Sigmoid colon (tissue), 7 donors: ENCODE results near the gene AGPAT1. TPM values are rescaled to one million over a fixed set of nuclear protein-coding genes. Genes with fewer than 3 reads are reported as not detected.

Source experiments
- DNase-seq: peaks from one replicate; pipeline ENCODE4 v3.0.0-alpha.2; 2019
- H3K27ac ChIP-seq, 4 donors: fragments of 200-600 bp; sonication (generic); one replicate each; pipeline ENCODE4 v1.5.1; 2016 to 2019; ENCODE audit warnings: mild to moderate bottlenecking in 1 of 4
- H3K27me3 ChIP-seq, 3 donors: fragments of 200-600 bp; sonication (generic); one replicate each; pipeline ENCODE4 v1.5.1; 2019; ENCODE audit warnings: mild to moderate bottlenecking in 1 of 3
- H3K36me3 ChIP-seq, 4 donors: fragments of 200-600 bp; sonication (generic); one replicate each; pipeline ENCODE4 v1.5.1; 2016 to 2019
- H3K4me1 ChIP-seq, 4 donors: fragments of 200-600 bp; sonication (generic); one replicate each; pipeline ENCODE4 v1.5.1; 2017 to 2019
- H3K4me3 ChIP-seq, 4 donors: fragments of 200-600 bp; sonication (generic); one replicate each; pipeline ENCODE4 v1.5.1; 2017 to 2019; ENCODE audit warnings: mild to moderate bottlenecking in 2 of 4, moderate library complexity in 1 of 4
- H3K9me3 ChIP-seq, 4 donors: fragments of 200-600 bp in 3 of 4; sonication (generic) in 3 of 4; one replicate each; pipeline versions ENCODE4 v1.5.1 to v1.6.1; 2013 to 2019
- EP300 ChIP-seq, 4 donors: sonication (generic); formaldehyde crosslinking; IDR thresholded peaks; one replicate each; pipeline ENCODE4 v1.6.1; 2017; ENCODE audit warnings: antibody characterized with exemption in 4 of 4
- POLR2A ChIP-seq, 2 donors: fragments of 450-650 bp; IDR thresholded peaks; one replicate each; pipeline ENCODE4 v1.6.1; 2016; ENCODE audit warnings: antibody characterized with exemption in 2 of 2, mild to moderate bottlenecking in 2 of 2, moderate library complexity in 2 of 2
- POLR2AphosphoS5 ChIP-seq, 4 donors: sonication (generic); formaldehyde crosslinking; IDR thresholded peaks; one replicate each; pipeline ENCODE4 v1.6.1; 2017; ENCODE audit warnings: antibody characterized with exemption in 4 of 4
- WGBS, 2 donors: extraction: QIAGEN DNeasy Blood & Tissue Kit; methylation state at CpG; one replicate each; pipeline ENCODE4 v1.1.7; 2013; 5-methylcytosine and 5-hydroxymethylcytosine counted together
- intact Hi-C: fragments of 100-400 bp; cut with DNase I; formaldehyde crosslinking; loops from one replicate; pipeline ENCODE4 v1.15.1; 2023
- polyA plus RNA-seq, 3 donors: library from polyadenylated mRNA; stranded (reverse); fragments of 200-250 nt; gene quantifications; one replicate each; pipeline ENCODE4 v1.2.3, GENCODE V29; 2013
- total RNA-seq, 4 donors: library from RNA; depleted of rRNA; stranded (reverse); fragments of >200 nt; gene quantifications; one replicate each; pipeline ENCODE4 v1.1.0, GENCODE V29; 2016
- TF ChIP-seq, protein P1 (sequence below), 4 experiments: fragments of 450-650 bp in 3 of 4; fragments of 200-600 bp in 1 of 4; IDR thresholded peaks; one replicate each; pipeline ENCODE4 v1.5.1; 2016 to 2019; ENCODE audit warnings: antibody characterized with exemption in 4 of 4, mild to moderate bottlenecking in 3 of 4, moderate library complexity in 2 of 4
- donor health status: healthy with polysubstance abuse.
- donor health status: Bipolar disorder and iron deficiency.
- donor health status: healthy.

The AGPAT1 gene
- total and polyA plus RNA-seq, 7 donors, result 32.4 to 54.2 (median 37.9) TPM

GRCh38 chr6:32210191-32210601 lies 34.3 kb upstream of the AGPAT1 start:
- DNase-seq, result peak; percentile 24
- intact Hi-C loops, result no loop called here
- no peak for TF ChIP-seq POLR2AphosphoS5 (IDR thresholded peaks at IDR 0.05)
- no peak for TF ChIP-seq POLR2A (IDR thresholded peaks at IDR 0.05)
- TF ChIP-seq, protein P1, sequence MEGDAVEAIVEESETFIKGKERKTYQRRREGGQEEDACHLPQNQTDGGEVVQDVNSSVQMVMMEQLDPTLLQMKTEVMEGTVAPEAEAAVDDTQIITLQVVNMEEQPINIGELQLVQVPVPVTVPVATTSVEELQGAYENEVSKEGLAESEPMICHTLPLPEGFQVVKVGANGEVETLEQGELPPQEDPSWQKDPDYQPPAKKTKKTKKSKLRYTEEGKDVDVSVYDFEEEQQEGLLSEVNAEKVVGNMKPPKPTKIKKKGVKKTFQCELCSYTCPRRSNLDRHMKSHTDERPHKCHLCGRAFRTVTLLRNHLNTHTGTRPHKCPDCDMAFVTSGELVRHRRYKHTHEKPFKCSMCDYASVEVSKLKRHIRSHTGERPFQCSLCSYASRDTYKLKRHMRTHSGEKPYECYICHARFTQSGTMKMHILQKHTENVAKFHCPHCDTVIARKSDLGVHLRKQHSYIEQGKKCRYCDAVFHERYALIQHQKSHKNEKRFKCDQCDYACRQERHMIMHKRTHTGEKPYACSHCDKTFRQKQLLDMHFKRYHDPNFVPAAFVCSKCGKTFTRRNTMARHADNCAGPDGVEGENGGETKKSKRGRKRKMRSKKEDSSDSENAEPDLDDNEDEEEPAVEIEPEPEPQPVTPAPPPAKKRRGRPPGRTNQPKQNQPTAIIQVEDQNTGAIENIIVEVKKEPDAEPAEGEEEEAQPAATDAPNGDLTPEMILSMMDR (IDR thresholded peaks at IDR 0.05), result no peak
- TF ChIP-seq EP300 (IDR thresholded peaks at IDR 0.05), result no peak
- Histone ChIP-seq H3K4me1 (no peaks in the 10 kb centered on the region), H3K36me3 (no peaks in the 10 kb centered on the region), H3K4me3 (no peak overlapping the region), H3K9me3 (no peaks in the 10 kb centered on the region), H3K27me3 (no peaks in the 10 kb centered on the region), H3K27ac (no peak overlapping the region)
- 79 to 86% methylated on average over 5 of the region's 5 CpGs for WGBS, 2 donors

- intact Hi-C loops, result no loop called here
- no peaks in the 10 kb centered on the region for H3K9me3 ChIP-seq
- DNase-seq, result no peak
- H3K4me3 ChIP-seq, result no peak overlapping the region
- 74 to 85% methylated on average over 1 of the region's 1 CpG for WGBS, 2 donors
- TF ChIP-seq POLR2A (IDR thresholded peaks at IDR 0.05), result no peak
- no peak for TF ChIP-seq EP300 (IDR thresholded peaks at IDR 0.05)
- no peak for TF ChIP-seq POLR2AphosphoS5 (IDR thresholded peaks at IDR 0.05)
- TF ChIP-seq, protein P1 (IDR thresholded peaks at IDR 0.05), result no peak
- H3K4me1 ChIP-seq, result no peaks in the 10 kb centered on the region
- H3K36me3 ChIP-seq, result no peaks in the 10 kb centered on the region
- H3K27ac ChIP-seq, result no peak overlapping the region
- H3K27me3 ChIP-seq, result no peaks in the 10 kb centered on the region
Measured at GRCh38 chr6:32208996-32209395, 33.1 kb upstream of the AGPAT1 start.

- 89 to 94% methylated on average over 3 of the region's 3 CpGs for WGBS, 2 donors
- intact Hi-C loops, result no loop called here
- no peaks in the 10 kb centered on the region for H3K9me3 ChIP-seq
- no peak overlapping the region for H3K4me3 ChIP-seq
- no peaks in the 10 kb centered on the region for H3K4me1 ChIP-seq
- no peak for TF ChIP-seq POLR2AphosphoS5 (IDR thresholded peaks at IDR 0.05)
- TF ChIP-seq, protein P1 (IDR thresholded peaks at IDR 0.05), result no peak
- TF ChIP-seq POLR2A (IDR thresholded peaks at IDR 0.05), result no peak
- no peak for TF ChIP-seq EP300 (IDR thresholded peaks at IDR 0.05)
- H3K27ac ChIP-seq, result no peak overlapping the region
- no peak for DNase-seq
- H3K27me3 ChIP-seq, result peaks cover 0 to 6% (median 0%) of the 10 kb centered on the region in 3 donors
- H3K36me3 ChIP-seq, result no peaks in the 10 kb centered on the region
Measured at GRCh38 chr6:32204268-32204715, 28.4 kb upstream of the AGPAT1 start.

GRCh38 chr6:32203426-32204267 lies 27.8 kb upstream of the AGPAT1 start:
- TF ChIP-seq, protein P1 (IDR thresholded peaks at IDR 0.05), result no peak
- TF ChIP-seq POLR2A (IDR thresholded peaks at IDR 0.05), result no peak
- no peak for TF ChIP-seq EP300 (IDR thresholded peaks at IDR 0.05)
- TF ChIP-seq POLR2AphosphoS5 (IDR thresholded peaks at IDR 0.05), result no peak
- H3K27me3 ChIP-seq, result peaks cover 0 to 6% (median 0%) of the 10 kb centered on the region in 3 donors
- H3K36me3 ChIP-seq, result no peaks in the 10 kb centered on the region
- DNase-seq, result no peak
- H3K9me3 ChIP-seq, result no peaks in the 10 kb centered on the region
- no peaks in the 10 kb centered on the region for H3K4me1 ChIP-seq
- H3K4me3 ChIP-seq, result no peak overlapping the region
- intact Hi-C loops, result no loop called here
- 68 to 83% methylated on average over 9 of the region's 9 CpGs for WGBS, 2 donors
- H3K27ac ChIP-seq, result no peak overlapping the region
